Heart left ventricle (tissue), 13 donors: ENCODE data around the gene LMBR1.

ENCODE experiments used
- POLR2A ChIP-seq, 2 donors: fragments of 450-650 bp; IDR thresholded peaks; one replicate each; pipeline ENCODE4 v1.6.1; 2017; ENCODE audit warnings: antibody characterized with exemption in 2 of 2, mild to moderate bottlenecking in 2 of 2, moderate library complexity in 2 of 2
- TF ChIP-seq, protein P1 (sequence below), 12 donors: fragments of 200-600 bp; sonication (generic) in 4 of 12; IDR thresholded peaks; one replicate each; pipeline versions ENCODE4 v1.5.0 to v1.8.0; 2018 to 2022; ENCODE audit warnings: antibody characterized with exemption in 12 of 12, mild to moderate bottlenecking in 5 of 12
- donor health status: ischemic (EF 13 %, LVEDD 7.1; RV severe dilation, severe dysfunction).
- donor health status: DM: no; HTN: yes; CAD: no.
- donor health status: DM: no; HTN: no; CAD: no.
- donor health status: ischemic (EF 25% LVEDD 6.9; RV normal size, moderate dysfunction).
- donor health status: ischemic (EF 25% LVEDD 5.7; RV mildly dilated, moderate dysfunction).
- donor health status: ischemic (EF 35%, LVEDD 5.7; RV mildly dilated, moderate dysfunction).
- donor health status: nonischemic (EF 11% LVEDD 7.7; RV severe dilation, severe dysfunction).
- donor health status: DM: yes; HTN: yes; CAD: no.
- donor health status: PGD.
- donor health status: ischemic (EF 29% LVEDD 5.4; RV normal size, mild dysfunction).
- donor health status: nonischemic (EF 23%, LVEDD 6.1; RV moderate dilation, normal function).

DNA sequence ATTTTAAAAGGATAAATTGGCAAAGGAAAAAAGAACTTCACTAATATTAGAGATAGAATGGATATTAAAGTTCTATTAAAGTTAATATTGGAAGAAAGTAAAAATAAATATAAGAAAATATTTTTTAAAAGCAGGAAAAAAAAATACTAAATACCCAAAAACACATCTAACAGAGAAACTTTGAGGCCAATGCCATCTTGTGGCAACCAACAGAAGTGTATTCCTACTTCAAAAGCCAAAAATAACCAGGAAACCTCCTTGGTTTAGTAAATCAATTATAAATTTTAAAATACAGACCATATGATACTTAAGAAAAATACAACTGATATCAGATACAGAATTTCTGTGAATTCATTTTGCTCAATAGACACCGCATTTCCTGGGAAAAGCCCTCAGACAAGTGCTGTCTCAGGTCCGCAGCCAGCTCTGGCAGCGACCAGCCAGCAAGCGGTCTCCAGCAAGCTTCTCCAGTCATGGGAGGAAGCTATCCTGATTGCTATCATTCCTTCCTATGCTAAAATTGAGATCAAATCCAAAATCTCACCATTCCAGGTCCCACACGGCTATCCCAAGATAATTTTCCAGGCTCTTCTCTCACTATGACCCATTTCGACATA, 65.3 kb downstream of the LMBR1 start:
- TF ChIP-seq, protein P1, sequence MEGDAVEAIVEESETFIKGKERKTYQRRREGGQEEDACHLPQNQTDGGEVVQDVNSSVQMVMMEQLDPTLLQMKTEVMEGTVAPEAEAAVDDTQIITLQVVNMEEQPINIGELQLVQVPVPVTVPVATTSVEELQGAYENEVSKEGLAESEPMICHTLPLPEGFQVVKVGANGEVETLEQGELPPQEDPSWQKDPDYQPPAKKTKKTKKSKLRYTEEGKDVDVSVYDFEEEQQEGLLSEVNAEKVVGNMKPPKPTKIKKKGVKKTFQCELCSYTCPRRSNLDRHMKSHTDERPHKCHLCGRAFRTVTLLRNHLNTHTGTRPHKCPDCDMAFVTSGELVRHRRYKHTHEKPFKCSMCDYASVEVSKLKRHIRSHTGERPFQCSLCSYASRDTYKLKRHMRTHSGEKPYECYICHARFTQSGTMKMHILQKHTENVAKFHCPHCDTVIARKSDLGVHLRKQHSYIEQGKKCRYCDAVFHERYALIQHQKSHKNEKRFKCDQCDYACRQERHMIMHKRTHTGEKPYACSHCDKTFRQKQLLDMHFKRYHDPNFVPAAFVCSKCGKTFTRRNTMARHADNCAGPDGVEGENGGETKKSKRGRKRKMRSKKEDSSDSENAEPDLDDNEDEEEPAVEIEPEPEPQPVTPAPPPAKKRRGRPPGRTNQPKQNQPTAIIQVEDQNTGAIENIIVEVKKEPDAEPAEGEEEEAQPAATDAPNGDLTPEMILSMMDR (IDR thresholded peaks at IDR 0.05) = peak; percentile 18 to 58 (median 44)
- no peak for TF ChIP-seq POLR2A (IDR thresholded peaks at IDR 0.05)
